Mucosa of gallbladder (tissue), 1 donor: ENCODE data around the gene ERF. TPM values are rescaled to one million over a fixed set of nuclear protein-coding genes. Genes with fewer than 3 reads are reported as not detected.

Experiments
- DNase-seq: peaks from one replicate; pipeline ENCODE4 v3.0.0-alpha.2; 2020; ENCODE audit warnings: low spot score
- total RNA-seq: library from RNA; stranded (reverse); gene quantifications from one replicate; pipeline ENCODE4 v1.2.1, GENCODE V29; 2021
- donor health status: DM: no; HTN: no; CAD: no.

ERF gene
- total RNA-seq, 1 donor from 2014 or later, result 68.3 TPM

DNA sequence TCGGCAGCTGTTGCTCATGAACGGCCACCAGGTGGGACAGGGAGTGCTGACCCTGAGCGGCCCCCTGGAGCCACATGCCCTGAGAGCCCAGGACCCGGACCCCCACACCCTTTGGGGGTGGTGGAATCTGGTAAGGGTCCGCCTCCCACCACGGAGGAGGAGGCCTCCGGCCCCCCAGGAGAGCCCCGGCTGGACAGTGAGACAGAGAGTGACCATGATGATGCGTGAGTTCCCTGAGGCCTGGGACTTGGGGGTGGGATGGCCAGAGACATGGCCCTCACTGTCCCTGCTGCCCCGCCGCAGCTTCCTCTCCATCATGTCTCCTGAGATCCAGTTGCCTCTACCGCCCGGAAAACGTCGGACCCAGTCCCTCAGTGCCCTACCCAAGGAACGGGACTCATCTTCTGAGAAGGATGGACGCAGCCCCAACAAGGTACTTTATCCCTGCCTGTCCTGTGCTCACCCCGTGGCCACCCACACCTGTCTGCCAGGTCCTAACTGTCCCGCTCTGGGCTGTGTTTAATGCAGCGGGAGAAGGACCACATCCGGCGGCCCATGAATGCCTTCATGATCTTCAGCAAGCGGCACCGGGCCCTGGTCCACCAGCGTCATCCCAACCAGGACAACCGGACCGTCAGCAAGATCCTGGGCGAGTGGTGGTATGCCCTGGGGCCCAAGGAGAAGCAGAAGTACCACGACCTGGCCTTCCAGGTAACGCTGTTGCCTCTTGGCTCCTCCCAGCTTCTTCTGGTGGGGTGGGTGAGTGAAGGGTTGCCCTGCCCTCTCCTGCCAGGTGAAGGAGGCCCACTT is 32.3 kb upstream of the ERF start:
- no peak for DNase-seq

DNA sequence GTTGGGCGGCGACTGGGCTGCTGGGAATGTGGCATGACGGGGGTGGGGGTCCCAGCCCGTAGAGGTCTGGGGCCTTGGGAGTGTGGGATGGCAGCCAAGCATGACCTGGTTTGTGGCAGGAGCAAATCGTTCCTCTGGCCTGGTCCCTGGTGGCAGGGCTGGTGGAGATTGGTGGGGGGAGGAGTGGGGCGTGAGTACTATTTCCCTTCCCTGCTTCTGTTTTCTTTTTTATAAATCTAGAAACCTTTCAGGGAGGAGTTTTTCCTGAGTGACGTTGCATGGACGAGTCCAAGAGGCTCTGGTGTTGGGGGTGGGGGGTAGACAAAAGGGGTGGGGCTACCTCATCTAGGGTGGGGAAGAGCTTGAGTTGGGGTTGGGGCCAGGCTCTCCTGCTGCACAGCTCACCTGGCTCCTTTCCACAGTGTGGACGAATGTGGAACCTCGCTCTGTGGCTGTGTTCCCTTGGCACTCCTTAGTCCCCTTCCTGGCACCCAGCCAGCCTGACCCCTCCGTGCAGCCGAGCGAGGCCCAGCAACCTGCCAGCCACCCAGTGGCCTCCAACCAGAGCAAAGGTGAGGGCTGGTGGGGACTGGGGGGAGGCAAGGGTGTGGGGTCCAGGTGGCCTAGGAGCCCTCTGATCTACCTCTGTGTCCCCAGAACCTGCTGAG is 31.6 kb upstream of the ERF start:
- no peak for DNase-seq

DNA sequence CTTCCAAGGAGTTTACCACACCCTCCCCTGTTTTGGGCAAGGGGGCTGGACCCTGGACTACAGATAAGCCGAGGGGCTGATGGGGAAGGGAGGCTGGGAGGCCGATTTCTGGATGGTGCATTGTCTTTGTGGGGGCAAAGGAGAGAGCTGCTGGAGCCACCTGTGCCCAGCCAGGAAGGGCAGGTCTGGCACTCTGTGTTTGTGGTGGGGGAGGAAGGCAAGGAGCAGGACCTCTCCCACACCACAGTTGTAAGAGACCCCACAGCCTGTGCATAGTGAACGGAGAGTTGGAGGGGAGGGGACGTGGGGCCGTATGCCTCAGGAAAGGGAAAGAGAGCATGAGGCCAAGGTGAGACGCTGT is 31.0 kb upstream of the ERF start:
- DNase-seq, result no peak

DNA sequence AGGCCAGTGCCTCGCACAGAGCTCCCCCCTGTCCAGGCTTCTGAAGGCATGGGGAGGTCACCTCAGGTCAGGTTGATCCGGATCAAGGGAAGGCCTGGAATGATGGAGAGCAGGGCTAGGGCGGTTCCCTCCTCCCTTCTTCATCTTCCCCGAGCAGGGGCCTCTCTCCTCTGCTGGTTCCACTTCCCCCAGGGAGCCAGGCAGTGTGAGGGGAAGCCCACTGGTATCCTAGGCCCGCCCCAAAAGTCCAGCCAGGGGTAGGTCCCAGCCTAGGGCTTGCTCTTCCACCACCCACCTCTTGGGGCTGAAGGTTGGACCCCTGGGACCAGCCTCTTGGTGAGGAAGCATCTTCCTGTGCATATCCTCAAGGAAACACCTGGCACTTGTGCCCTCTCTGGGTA is 30.6 kb upstream of the ERF start:
- DNase-seq, result no peak

DNA sequence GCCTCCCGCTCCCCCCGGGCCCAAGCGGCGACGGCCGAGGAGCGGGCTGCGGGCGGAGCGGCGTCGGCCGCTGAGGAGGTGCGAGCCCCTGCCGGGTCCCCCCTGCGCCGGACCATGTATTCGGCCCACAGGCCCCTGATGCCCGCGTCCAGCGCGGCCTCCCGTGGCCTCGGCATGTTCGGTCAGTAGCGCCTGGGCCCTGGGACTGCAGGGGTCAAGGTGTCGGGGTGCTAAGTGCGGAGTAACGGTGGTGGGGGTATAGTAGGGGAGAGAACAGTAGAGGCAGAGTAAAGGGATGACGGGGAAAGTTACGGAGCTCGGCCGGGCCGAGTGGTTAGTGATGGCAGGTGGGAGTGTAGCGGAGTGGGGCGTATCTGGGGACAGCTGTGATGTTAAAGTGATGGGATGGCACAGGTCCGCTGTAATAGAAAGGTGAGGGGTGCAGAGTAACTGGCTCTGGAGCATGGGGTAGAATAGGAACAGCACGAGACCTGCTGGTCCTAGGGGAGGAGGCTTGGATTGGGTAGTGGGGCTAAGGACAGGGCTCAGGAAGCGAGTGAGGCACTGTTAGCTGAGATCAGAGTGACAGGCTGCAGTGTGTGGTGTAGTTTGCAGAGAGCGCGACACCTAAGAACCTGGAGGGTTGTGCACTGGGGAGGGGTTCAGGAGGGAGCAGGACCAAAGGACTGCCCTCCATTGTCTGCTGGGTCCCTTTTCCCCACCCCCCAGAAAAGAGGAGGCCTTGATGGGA is 29.8 kb upstream of the ERF start:
- DNase-seq, result no peak

DNA sequence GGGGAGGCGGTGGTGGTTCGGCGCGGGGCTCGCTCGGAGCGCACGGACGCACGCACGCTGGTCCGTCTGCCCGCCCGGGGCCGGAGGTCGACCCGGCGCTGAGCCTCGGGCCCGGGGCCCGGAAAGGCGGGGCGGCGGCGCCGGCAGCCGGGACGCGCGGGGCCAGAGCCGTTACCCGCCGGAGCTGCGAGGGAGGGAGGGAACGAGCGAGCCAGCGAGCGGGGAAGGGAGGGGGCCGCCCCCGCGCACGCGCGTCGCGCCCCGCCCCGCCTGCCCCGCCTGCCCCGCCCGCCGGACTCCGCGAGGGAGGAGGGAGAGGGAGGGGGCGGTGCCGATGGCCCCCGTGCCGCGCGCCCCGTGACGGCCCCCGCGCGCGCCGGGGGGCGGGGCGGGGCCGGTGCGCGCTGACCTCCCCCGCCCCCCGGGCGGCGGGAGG is 29.2 kb upstream of the ERF start:
- DNase-seq, result peak; percentile 74

DNA sequence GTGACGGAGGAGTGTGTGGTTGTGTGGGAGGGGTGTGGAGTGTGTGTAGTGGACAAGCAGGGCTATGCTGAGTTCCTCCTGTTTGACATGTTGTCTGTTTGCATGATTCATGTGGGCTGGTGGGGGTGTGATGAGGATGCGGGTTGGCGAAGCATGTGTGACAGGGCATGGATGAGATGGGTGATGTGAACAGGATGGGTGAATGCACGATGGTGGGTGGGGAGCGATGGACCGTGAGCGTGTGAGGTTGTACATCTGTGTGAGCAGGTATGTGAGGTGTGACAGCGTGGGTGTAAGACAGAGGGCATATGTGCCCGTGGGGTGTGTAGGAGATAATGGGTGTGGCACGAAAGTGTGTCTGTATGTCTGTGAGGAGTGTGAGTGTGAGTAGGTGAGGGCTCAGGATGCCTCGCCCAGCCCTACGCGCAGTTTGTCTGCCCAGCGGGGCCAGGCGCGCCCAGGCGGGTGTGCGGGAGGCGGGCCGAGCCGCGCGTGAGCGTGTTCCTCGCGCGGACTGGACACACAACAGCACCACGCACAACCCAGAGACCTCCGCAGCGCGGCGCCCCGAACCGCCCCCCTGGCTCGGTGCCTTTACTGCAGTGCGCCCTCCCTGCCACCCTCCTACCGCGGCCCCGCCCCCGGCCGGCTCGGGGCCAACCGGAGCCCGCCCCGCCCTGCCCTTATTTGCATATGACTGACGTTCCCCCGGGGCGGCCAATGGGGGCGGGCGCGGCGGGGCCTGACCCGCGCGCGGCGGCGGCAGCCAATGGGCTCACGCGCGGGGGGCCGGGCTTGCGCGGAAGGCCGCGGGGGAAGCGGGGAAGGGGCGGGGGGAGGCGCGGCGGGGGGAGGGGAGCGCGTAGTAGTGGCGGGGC is 28.5 kb upstream of the ERF start:
- DNase-seq, result peak; percentile 95

DNA sequence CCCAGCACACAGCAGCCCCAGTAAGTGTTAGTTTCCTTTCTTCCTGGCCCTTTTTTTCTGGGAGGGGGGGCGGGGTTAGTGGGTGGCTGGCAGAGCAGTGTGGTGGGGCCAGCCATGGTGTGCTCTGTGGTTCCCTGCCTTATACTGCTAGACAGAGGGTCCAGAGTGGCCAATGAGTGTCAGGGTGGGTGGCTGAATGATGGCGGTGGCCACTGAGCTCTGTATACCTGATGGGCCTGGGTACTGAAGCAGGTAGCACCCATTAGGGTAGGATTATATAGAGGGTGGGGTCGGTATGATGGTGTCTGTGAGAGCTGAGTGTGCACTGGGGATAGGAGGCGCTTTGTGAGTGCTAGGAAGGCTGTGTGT is 27.9 kb upstream of the ERF start:
- DNase-seq, result no peak

DNA sequence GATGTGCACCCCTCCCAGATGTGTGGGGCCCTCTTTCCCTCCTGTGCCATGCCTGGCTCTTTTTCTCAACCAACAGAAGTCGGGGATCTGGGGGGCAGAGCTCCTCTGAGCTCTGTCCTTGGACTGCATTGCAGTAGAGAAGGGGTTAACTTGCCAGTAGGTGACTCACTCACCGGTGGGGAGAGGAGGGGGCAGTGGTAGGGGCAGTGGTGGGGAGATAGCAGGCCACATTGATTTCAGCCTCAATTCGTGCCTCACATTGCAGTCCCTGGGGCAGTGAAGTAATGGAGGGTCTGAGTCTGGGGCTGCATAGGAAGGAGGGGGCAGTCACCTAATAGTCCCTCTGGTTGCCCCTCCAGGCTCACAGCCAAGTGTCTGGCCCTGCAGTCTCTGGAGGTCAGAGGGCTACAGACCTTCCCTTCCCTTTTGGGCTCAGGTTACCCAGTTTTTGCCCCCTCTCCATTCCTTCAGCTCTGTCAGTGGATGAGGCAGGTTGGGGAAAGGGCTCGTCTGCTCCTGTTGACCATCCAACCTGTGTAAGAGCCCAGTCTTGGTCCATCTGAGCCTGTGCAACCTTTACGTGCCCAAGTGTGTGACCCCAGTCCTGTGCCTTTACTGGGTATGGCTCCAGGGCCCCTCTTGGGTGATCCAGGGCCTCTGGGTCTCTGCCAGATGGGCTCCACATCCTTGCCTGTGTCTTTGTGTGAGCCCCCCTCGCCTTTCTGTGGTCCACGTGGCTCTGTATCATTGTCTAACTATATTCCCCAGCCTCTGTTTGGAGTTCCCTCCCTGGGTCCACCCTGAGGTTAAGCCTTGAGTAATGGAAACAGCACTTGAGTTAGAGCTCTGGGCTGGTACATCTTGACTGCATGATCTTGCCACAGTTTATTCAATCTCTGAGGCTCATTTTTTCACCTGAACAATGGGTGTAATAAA is 27.2 kb upstream of the ERF start:
- no peak for DNase-seq

DNA sequence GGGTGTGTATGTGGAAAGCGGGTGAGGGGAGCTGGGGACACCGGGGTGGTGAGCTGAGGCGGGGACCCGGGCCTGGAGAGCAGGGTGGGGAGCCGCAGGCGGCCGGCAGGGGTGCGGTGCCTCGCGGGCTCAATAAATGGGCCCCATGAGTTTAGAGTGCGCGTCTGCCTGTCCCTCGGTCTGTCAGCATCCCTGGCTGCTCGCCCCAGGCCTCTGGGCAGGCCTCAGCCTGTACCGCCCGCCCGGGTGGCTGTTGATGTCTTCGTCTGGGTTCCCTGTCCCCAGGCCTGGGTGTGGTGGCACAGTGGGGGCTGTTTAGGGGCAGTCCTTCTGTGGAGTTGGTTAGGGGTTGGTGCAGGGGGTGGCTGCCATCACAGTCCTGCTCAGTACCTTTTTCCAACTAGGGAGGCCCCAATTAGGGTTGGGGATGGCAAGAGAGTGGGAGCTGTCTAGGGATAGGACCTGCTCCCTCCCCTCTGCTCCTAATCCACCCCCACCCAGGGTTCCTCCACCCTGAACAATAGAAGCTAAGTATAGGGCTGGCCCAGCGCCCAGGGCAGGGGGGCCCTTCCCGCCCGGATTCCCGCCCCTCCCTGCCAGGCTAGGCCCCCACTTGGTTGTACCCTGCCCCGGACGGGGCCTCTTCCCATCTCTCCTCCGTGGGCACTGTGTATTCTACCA is 26.4 kb upstream of the ERF start:
- peak; percentile 23 for DNase-seq

DNA sequence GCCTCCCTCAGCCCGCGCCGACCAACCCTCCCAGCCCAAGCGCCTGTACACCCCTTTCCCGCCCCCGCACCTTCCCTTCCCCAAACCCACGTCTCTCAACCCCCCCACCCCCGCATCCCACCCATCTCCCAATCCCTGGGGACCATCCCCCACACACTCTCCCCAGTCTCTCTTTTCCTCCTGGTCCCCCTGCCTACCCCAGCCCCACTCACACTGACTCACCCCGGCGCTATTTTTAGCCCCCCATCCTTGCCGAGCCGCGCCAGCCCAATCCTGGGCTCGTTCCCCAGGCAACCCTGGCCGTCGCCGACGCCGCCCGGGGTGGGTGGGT is 25.9 kb upstream of the ERF start:
- DNase-seq, result peak; percentile 35

DNA sequence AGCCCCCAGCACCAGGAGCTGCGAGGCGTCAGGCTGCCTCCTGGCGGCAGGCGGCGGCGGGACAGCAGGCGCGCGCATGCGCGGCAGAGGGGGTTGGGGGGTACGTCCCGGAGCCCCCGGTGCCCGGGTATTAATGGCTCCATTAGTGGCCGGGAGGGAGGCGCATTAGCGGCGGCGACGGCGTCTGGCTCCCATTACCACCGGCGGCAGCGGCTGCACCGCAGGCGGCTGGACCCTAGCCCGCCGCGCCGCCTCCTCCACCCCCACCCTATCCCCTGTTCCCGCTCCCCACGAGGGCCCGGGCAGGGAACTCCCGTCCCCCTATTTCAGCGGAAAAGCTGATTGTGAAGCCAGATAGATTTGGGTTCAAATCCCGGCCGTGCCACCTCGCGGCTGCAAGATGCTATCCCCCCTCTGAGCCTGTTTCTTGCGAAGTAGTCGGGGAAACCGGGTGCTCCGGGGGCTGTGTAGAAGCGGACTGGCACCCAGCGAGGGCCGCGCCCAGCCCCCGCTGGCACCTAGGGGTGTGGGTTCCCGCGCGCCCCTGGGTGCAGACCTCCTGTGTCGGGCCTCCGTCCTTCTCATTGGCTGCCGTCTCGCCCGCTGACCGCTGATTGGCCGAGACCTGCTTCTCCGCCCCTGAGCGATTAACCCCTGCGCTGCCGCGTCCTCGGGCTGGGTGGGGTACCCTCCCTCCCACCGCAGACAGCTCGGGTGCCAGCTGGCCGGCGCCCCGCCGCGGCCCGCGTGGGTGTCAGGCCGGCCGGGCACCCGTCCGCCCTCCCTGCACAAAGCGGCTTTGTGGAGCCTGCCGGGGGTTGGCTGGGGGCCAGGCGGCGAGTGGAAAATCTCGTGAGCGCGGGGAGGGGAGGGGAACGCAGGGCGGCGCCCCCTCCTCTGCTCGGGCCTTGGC is 25.2 kb upstream of the ERF start:
- DNase-seq, result peak; percentile 89

DNA sequence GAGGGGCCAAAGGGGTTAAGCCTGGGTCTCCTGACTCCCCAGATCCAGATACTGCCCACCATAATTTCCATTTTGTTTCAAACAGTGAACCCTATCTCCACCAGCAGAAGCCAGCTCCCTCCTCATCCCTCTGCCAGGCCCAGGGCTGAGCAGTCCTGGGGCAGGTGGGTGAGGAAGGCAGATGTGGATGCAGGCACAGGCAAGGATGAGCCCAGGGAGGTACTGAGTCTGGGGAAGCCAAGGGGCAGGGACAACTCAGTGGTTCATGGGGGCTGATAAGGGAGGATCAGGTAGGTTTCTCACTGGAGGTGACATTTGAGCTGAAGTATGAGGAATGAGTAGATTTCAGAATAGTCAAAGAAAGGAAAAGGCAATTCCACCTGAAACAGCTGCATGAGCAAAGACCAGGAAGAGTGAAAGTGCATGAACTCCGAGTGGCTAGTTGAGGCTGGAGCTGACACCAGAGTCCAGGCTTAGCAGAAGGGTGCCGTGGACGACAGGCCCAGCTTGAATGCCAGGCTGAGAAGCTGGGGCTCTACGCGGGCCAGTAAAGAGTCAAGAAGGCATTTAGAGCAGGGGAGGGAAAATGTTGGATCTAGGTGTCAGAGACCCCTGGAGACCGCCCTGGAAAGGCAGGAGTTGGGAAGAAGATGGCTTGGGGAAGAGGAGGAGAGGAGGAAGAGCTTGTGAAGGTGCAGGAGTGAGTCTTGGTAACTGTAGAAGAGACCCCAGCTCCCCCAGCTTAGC is 24.4 kb upstream of the ERF start:
- no peak for DNase-seq

DNA sequence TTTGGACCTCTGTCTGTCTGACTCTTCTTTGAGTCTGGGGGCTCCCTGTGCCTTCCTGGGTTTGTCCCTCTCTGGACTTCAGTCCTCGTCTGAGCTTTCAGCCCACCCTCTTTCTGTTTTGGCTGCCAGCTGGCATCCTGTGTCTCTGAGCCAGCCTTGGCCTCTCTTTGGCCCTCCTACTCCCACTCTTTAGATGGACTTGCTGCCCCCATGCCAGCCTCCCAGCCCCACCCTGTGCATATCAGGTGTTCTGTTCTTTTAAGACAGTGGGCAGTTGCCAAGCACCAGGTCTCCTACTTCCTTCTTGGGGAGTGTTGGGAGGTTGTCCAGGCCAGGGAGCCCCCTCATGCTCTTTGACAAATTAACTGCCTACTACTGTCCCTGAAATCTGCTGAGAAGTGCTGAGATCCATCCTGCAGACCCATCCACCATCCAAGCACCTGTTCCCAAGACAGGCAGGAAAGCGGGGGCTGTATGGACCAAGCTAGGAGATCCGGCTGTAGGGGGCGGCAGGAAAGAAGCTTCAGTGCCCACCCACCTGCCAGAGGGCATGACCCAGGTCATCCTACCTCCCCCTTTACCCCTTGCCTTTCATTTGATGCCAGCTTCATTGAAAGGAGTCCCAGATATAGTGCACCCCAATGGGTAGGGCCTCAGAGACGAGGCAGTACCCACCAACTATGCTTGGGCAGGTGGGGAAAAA is 23.7 kb upstream of the ERF start:
- DNase-seq, result no peak

DNA sequence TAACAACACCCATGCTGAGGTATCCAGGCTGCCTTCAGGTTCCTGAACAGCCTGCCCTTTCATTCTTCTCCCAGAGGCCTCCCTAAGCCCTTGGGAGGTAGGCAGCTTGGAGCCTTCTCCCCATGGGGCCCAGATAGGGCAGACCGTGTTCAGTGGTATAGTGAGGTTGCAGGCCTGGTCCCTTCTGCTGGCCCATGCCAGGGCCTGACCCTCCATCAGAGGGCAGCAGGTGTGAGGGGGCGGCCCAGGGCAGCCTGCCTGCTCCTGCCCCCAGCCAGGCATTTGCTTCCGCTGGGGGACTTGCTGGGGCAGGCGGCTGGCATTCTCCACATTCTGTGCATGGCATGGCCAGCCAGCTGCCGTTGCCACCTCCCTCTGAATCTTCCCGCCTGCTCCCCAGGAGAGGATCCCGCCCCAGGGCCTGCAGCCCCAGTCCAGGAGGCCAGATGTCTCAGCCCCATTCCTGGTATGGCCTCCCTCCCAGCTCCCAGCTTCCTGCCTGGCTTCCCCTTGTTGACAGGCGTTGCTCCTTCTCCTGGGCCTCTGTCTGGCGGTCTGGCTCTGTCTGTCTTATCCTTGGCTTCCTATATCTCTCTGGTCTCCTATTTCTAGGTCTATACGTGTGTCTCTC is 23.0 kb upstream of the ERF start:
- peak; percentile 26 for DNase-seq

DNA sequence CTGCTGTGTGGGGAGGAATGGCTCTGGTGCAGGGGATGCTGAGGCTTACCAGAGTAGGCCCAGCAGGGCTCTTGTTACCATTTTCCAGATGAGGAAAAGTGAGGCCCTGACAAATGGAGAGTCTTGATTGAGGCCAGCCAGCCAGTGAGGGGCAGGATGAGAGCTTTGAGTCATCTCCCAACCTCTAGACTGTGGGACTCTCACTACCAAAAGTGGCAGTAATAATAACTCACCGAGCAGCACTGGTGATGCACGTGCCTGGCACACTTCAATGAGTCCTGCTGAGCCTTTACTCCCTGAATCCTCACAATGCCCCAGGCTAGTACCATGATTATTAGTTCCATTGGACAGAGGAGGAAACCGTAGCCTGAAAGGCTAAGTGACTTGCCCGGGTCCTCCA is 21.9 kb upstream of the ERF start:
- DNase-seq, result no peak

DNA sequence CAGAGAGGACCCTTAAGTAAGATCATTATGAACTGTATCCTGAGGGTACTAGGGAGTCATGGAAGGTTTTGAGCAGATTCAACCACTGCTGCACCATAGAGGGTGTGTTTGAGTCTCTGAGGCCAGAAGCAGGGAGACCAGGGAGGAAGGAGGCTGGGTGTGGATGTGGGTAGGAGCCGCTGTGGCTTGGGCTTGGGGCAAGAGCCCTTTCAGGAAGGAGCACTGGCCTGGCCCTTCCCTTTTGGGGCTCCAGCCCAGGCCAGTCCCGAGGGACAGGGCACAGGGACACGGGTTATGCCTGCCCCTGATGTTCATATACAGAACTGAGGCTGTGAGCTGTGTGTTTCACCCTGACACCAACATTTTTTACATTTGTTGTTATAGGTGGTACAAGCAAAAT is 21.4 kb upstream of the ERF start:
- no peak for DNase-seq
